Sigmoid colon (tissue), 4 donors: ENCODE data around the gene PIM3.

Experiments used
- EP300 ChIP-seq, 4 donors: sonication (generic); formaldehyde crosslinking; IDR thresholded peaks; one replicate each; pipeline ENCODE4 v1.6.1; 2017; ENCODE audit warnings: antibody characterized with exemption in 4 of 4
- POLR2A ChIP-seq, 2 donors: fragments of 450-650 bp; IDR thresholded peaks; one replicate each; pipeline ENCODE4 v1.6.1; 2016; ENCODE audit warnings: antibody characterized with exemption in 2 of 2, mild to moderate bottlenecking in 2 of 2, moderate library complexity in 2 of 2
- POLR2AphosphoS5 ChIP-seq, 4 donors: sonication (generic); formaldehyde crosslinking; IDR thresholded peaks; one replicate each; pipeline ENCODE4 v1.6.1; 2017; ENCODE audit warnings: antibody characterized with exemption in 4 of 4
- TF ChIP-seq, protein P1 (sequence below), 4 experiments: fragments of 450-650 bp in 3 of 4; fragments of 200-600 bp in 1 of 4; IDR thresholded peaks; one replicate each; pipeline ENCODE4 v1.5.1; 2016 to 2019; ENCODE audit warnings: antibody characterized with exemption in 4 of 4, mild to moderate bottlenecking in 3 of 4, moderate library complexity in 2 of 4

DNA sequence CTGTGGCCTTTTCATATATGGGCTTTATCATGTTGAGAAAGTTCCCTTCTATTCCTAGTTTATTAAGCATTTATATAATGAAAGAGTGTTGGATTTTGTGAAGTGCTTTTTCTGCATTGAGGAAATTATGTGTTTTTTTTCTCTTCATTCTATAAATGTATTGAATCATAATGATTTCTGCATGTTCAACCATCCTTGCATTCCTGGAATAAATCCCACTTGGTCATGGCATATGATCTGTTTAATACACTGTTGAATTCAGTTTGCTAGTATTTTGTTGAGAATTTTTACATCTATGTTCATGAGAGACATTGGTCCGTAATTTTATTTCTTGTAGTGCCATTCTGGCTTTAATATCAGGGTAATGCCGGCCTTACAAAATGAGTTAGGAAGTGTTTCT, 25.8 kb downstream of the PIM3 start:
- TF ChIP-seq, protein P1, sequence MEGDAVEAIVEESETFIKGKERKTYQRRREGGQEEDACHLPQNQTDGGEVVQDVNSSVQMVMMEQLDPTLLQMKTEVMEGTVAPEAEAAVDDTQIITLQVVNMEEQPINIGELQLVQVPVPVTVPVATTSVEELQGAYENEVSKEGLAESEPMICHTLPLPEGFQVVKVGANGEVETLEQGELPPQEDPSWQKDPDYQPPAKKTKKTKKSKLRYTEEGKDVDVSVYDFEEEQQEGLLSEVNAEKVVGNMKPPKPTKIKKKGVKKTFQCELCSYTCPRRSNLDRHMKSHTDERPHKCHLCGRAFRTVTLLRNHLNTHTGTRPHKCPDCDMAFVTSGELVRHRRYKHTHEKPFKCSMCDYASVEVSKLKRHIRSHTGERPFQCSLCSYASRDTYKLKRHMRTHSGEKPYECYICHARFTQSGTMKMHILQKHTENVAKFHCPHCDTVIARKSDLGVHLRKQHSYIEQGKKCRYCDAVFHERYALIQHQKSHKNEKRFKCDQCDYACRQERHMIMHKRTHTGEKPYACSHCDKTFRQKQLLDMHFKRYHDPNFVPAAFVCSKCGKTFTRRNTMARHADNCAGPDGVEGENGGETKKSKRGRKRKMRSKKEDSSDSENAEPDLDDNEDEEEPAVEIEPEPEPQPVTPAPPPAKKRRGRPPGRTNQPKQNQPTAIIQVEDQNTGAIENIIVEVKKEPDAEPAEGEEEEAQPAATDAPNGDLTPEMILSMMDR (IDR thresholded peaks at IDR 0.05), result no peak
- TF ChIP-seq POLR2A (IDR thresholded peaks at IDR 0.05) (no peak), EP300 (IDR thresholded peaks at IDR 0.05) (no peak), POLR2AphosphoS5 (IDR thresholded peaks at IDR 0.05) (no peak)
